GM12878 (cell line): ENCODE data around the gene SLCO3A1. TPM values are rescaled to one million over a fixed set of nuclear protein-coding genes. Genes with fewer than 3 reads are reported as not detected.

Experiments
- ATAC-seq: fragments of 200-7000 bp; cut with Tn5 transposase; 3 replicates; pipeline ENCODE4 v1.9.1; 2020; ENCODE audit warnings: mild to moderate bottlenecking, moderate library complexity
- BruUV-seq: library from RNA; stranded (reverse); fragments of 400-500 nt; replicated peaks from 2 replicates; lab custom pipeline; 2021; lab: Mats Ljungman, UMichigan
- CTCF ChIA-PET: fragments of 300-600 bp; sonication (Branson Sonifier 250); formaldehyde crosslinking; extraction: SDS; loops from one replicate; lab custom pipeline; 2021; ENCODE audit warnings: inconsistent platforms; lab: Yijun Ruan, JAX
- POLR2A ChIA-PET: fragments of 350-600 bp; formaldehyde crosslinking; extraction: SDS; loops from one replicate; lab custom pipeline; 2021; ENCODE audit warnings: inconsistent platforms; lab: Charles Lee
- RAD21 ChIA-PET: fragments of 300-600 bp; sonication (Branson Sonifier 250); formaldehyde crosslinking; loops from one replicate; lab custom pipeline; 2023; ENCODE audit warnings: antibody characterized with exemption; ENCODE audit not compliant: unreplicated experiment; lab: Charles Lee
- SMC1A ChIA-PET: fragments of 300-600 bp; sonication (Branson Sonifier 250); formaldehyde crosslinking; loops from one replicate; lab custom pipeline; 2023; ENCODE audit not compliant: unreplicated experiment, uncharacterized antibody; lab: Charles Lee
- DNase-seq: peaks from one replicate; pipeline ENCODE4 v3.0.0-alpha.2; 2011; ENCODE audit warnings: low read depth, low spot score
- FAIRE-seq: peaks from 3 replicates; lab custom pipeline; 2011; peaks lifted over from hg19 to GRCh38; lab: Jason Lieb, UNC
- H2AFZ ChIP-seq: 2 replicates; pipeline ENCODE4 v1.6.0; 2011; ENCODE audit warnings: low read depth, low read length, control low read depth; ENCODE audit not compliant: control insufficient read depth
- H3K27ac ChIP-seq: 2 replicates; pipeline ENCODE4 v1.5.1; 2011; ENCODE audit warnings: control low read depth; ENCODE audit not compliant: control insufficient read depth, insufficient read depth
- H3K27me3 ChIP-seq, 2 experiments: replicated peaks in 1 of 2; 2 replicates each; pipeline versions ENCODE4 v1.6.0 to v1.6.1; 2011; ENCODE audit warnings: low read length in 1 of 2; ENCODE audit not compliant: control insufficient read depth in 2 of 2, insufficient read depth in 2 of 2
- H3K36me3 ChIP-seq, 2 experiments: 2 replicates each; pipeline ENCODE4 v1.5.1; 2011; ENCODE audit warnings: low read length in 1 of 2; ENCODE audit not compliant: control insufficient read depth in 2 of 2, insufficient read depth in 2 of 2
- H3K4me1 ChIP-seq: 2 replicates; pipeline ENCODE4 v1.6.1; 2011; ENCODE audit warnings: mild to moderate bottlenecking, low read length, moderate library complexity, mixed read lengths; ENCODE audit not compliant: control insufficient read depth, insufficient read depth
- H3K4me2 ChIP-seq: 2 replicates; pipeline ENCODE4 v1.6.0; 2011; ENCODE audit warnings: control low read depth; ENCODE audit not compliant: control insufficient read depth, insufficient read depth
- H3K4me3 ChIP-seq: fragments of 200-600 bp; sonication (generic); 2 replicates; pipeline ENCODE4 v1.5.1; 2016
- H3K79me2 ChIP-seq: 2 replicates; pipeline ENCODE4 v1.6.0; 2011; ENCODE audit warnings: low read length; ENCODE audit not compliant: control insufficient read depth, insufficient read depth
- H3K9ac ChIP-seq: 2 replicates; pipeline ENCODE4 v1.8.0; 2011; ENCODE audit warnings: low read length, control low read depth, mixed read lengths; ENCODE audit not compliant: control insufficient read depth, insufficient read depth
- H3K9me3 ChIP-seq: replicated peaks from 3 replicates; pipeline ENCODE4 v1.5.1; 2011; ENCODE audit warnings: mild to moderate bottlenecking, low read length; ENCODE audit not compliant: control insufficient read depth, insufficient read depth
- H4K20me1 ChIP-seq: 2 replicates; pipeline ENCODE4 v1.6.0; 2011; ENCODE audit not compliant: control insufficient read depth, insufficient read depth
- ATF7 ChIP-seq: fragments of 450-650 bp; IDR thresholded peaks from 2 replicates; pipeline ENCODE4 v1.6.1; 2016; ENCODE audit warnings: low read depth, mild to moderate bottlenecking
- BCL11A ChIP-seq: IDR thresholded peaks from 2 replicates; pipeline ENCODE4 v1.6.1; 2011; ENCODE audit warnings: low read depth, low read length
- BRCA1 ChIP-seq: IDR thresholded peaks from 2 replicates; pipeline ENCODE4 v1.6.1; 2011; ENCODE audit warnings: low read depth, low read length, improper control_type of control experiment
- FOXM1 ChIP-seq: IDR thresholded peaks from 2 replicates; pipeline ENCODE4 v1.6.1; 2012; ENCODE audit warnings: low read depth, mild to moderate bottlenecking, inconsistent platforms, low read length, moderate library complexity
- HDGF ChIP-seq: fragments of 450-650 bp; IDR thresholded peaks from 2 replicates; pipeline ENCODE4 v1.6.1; 2016; ENCODE audit warnings: antibody characterized with exemption
- JUNB ChIP-seq: IDR thresholded peaks from 2 replicates; pipeline ENCODE4 v1.6.1; 2016; ENCODE audit warnings: antibody characterized with exemption, mild to moderate bottlenecking
- KAT2A ChIP-seq: conservative IDR thresholded peaks from 2 replicates; pipeline ENCODE4 v1.6.1; 2011; ENCODE audit warnings: low read depth, low read length; ENCODE audit not compliant: control insufficient read depth
- MXI1 ChIP-seq: fragments of 150-350 bp; IDR thresholded peaks from 2 replicates; pipeline ENCODE4 v1.6.1; 2011; ENCODE audit warnings: low read depth, mild to moderate bottlenecking, inconsistent platforms, low read length, improper control_type of control experiment
- NKRF ChIP-seq: fragments of 450-650 bp; conservative IDR thresholded peaks from 2 replicates; pipeline ENCODE4 v1.6.1; 2017; ENCODE audit warnings: mild to moderate bottlenecking, moderate library complexity
- NRF1 ChIP-seq: conservative IDR thresholded peaks from 2 replicates; pipeline ENCODE4 v1.6.1; 2011; ENCODE audit warnings: mild to moderate bottlenecking, low read depth, low read length, improper control_type of control experiment
- RCOR1 ChIP-seq: conservative IDR thresholded peaks from 2 replicates; pipeline ENCODE4 v1.6.1; 2012; ENCODE audit warnings: low read depth, low read length, improper control_type of control experiment
- SMARCA5 ChIP-seq: fragments of 450-650 bp; IDR thresholded peaks from 2 replicates; pipeline ENCODE4 v1.6.1; 2017; ENCODE audit warnings: mild to moderate bottlenecking
- TBL1XR1 ChIP-seq: IDR thresholded peaks from 2 replicates; pipeline ENCODE4 v1.6.1; 2012; ENCODE audit warnings: low read depth, low read length, improper control_type of control experiment
- ZBED1 ChIP-seq: IDR thresholded peaks from 2 replicates; pipeline ENCODE4 v1.6.1; 2016; ENCODE audit warnings: borderline replicate concordance
- ZNF207 ChIP-seq: fragments of 450-650 bp; IDR thresholded peaks from 2 replicates; pipeline ENCODE4 v1.6.1; 2014; ENCODE audit warnings: antibody characterized with exemption, mild to moderate bottlenecking, borderline replicate concordance
- WGBS: methylation state at CpG from one replicate; pipeline ENCODE4 v1.1.6; 2016; ENCODE audit warnings: low lambda C conversion rate; ENCODE audit not compliant: insufficient replicate concordance, insufficient coverage; ENCODE audit errors: missing lambda C conversion rate; 5-methylcytosine and 5-hydroxymethylcytosine counted together
- in situ Hi-C: fragments of 300-500 bp; cut with MboI; formaldehyde crosslinking; loops from 9 replicates; pipeline ENCODE4 v1.14.3; 2018; ENCODE audit warnings: mixed read lengths
- intact Hi-C: fragments of 100-400 bp; cut with micrococcal nuclease; formaldehyde crosslinking; loops from one replicate; pipeline ENCODE4 v1.14.2; 2022; ENCODE audit not compliant: unreplicated experiment
- polyA plus RNA-seq, 11 experiments: library from polyadenylated mRNA; depleted of rRNA in 4 of 11; unstranded in 6 of 11; stranded (reverse) in 5 of 11; fragments of >200 nt; fragmentation: Nextera tagmentation in 4 of 11; fragmentation: Illumina TruSeq in 1 of 11; extraction: Ambion mirVana in 4 of 11; extraction: Trizol in 1 of 11; gene quantifications; 1 replicate in 1 of 11; 2 replicates in 10 of 11; pipeline versions ENCODE4 v1.2.1 to v1.2.3, GENCODE V29; 2011 to 2016; ENCODE audit warnings: inconsistent platforms in 2 of 11, missing spikeins in 2 of 11, low read depth in 1 of 11
- total RNA-seq, 4 experiments: library from RNA; depleted of rRNA in 3 of 4; stranded (reverse); fragments of >200 nt in 3 of 4; fragmentation: Illumina TruSeq in 1 of 4; extraction: Trizol in 1 of 4; gene quantifications; 2 replicates each; pipeline versions ENCODE4 v1.2.1 to v1.2.3, GENCODE V29; 2013 to 2021
- TF ChIP-seq, protein P1 (sequence below): fragments of 450-650 bp; formaldehyde crosslinking; IDR thresholded peaks from 2 replicates; pipeline ENCODE4 v1.4.0; 2022; ENCODE audit warnings: mild to moderate bottlenecking, moderate library complexity
- TF ChIP-seq, protein P2 (sequence below): fragments of 450-650 bp; IDR thresholded peaks from 2 replicates; pipeline ENCODE4 v1.6.1; 2016; ENCODE audit warnings: mild to moderate bottlenecking

Gene SLCO3A1
- total and polyA plus RNA-seq, 10 of the 15 experiments (the other 5 are each of a cell fraction or from before 2014, with no cell fraction given) = 0.05 to 5.9 (median 0.31) TPM

DNA sequence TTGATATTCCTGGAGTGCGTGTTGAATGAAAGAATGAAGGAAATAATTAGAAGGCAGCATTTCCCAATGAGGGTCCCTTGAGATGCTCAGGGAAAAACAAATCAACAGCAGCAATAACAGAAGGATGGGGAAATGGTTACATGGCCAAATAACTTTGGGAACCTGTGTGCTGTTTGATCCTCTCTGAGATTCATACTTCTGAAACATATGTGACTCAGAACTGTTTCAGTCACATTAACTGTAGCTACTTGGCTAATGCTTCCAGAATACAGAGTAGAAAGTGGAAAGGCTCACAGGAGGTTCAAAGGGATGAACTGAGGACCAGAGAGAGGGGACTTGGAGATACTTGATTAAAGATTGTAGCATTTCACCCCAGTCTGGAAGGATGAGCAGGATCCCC, 258.2 kb downstream of the SLCO3A1 start:
- in situ Hi-C loops (no loop called here), intact Hi-C loops (no loop called here)
- DNase-seq = no peak
- RAD21 ChIA-PET = no interaction called here
- CTCF ChIA-PET = interaction anchor here (1.6 kb wide), 1 partner anchor 13 kb away, joined by 5 read pairs; no protein-coding TSS in a partner anchor
- H3K36me3 ChIP-seq = no peaks in the 10 kb centered on the region; a peak in 1 of 4 replicates
- POLR2A ChIA-PET = interaction anchor here (0.5 kb wide), 1 partner anchor 19 kb away, joined by 3 read pairs; no protein-coding TSS in a partner anchor
- no peak overlapping the region for H3K9ac ChIP-seq
- H3K9me3 ChIP-seq = no peaks in the 10 kb centered on the region
- H3K79me2 ChIP-seq = no peaks in the 10 kb centered on the region
- H3K27ac ChIP-seq = no peak overlapping the region
- H4K20me1 ChIP-seq = no peaks in the 10 kb centered on the region
- WGBS = 18% methylated on average over 1 of the region's 1 CpG
- SMC1A ChIA-PET = no interaction called here
- no peaks in the 10 kb centered on the region; a peak in 1 of 4 replicates for H3K27me3 ChIP-seq
- H3K4me1 ChIP-seq = no peaks in the 10 kb centered on the region
- no peak overlapping the region for H2AFZ ChIP-seq
- no peak for ATAC-seq
- no peak overlapping the region for H3K4me2 ChIP-seq
- BruUV-seq = no TSS peak
- H3K4me3 ChIP-seq = no peak overlapping the region
- FAIRE-seq = no peak
- TF ChIP-seq BCL11A (no peak), JUNB (no peak), RCOR1 (no peak), KAT2A (no peak), ATF7 (no peak), TBL1XR1 (no peak), ZNF207 (no peak), ZBED1 (no peak), NKRF (no peak), HDGF (no peak), SMARCA5 (no peak), FOXM1 (no peak), MXI1 (no peak), BRCA1 (no peak), NRF1 (no peak)
- TF ChIP-seq, protein P1, sequence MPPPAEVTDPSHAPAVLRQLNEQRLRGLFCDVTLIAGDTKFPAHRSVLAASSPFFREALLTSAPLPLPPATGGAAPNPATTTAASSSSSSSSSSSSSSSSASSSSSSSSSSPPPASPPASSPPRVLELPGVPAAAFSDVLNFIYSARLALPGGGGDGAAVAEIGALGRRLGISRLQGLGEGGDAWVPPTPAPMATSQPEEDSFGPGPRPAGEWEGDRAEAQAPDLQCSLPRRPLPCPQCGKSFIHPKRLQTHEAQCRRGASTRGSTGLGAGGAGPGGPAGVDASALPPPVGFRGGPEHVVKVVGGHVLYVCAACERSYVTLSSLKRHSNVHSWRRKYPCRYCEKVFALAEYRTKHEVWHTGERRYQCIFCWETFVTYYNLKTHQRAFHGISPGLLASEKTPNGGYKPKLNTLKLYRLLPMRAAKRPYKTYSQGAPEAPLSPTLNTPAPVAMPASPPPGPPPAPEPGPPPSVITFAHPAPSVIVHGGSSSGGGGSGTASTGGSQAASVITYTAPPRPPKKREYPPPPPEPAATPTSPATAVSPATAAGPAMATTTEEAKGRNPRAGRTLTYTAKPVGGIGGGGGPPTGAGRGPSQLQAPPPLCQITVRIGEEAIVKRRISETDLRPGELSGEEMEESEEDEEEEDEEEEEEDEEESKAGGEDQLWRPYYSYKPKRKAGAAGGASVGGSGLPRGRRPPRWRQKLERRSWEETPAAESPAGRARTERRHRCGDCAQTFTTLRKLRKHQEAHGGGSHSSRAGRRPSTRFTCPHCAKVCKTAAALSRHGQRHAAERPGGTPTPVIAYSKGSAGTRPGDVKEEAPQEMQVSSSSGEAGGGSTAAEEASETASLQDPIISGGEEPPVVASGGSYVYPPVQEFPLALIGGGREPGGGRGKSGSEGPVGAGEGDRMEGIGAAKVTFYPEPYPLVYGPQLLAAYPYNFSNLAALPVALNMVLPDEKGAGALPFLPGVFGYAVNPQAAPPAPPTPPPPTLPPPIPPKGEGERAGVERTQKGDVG (CRISPR knock-in tag) = no peak
- TF ChIP-seq, protein P2, sequence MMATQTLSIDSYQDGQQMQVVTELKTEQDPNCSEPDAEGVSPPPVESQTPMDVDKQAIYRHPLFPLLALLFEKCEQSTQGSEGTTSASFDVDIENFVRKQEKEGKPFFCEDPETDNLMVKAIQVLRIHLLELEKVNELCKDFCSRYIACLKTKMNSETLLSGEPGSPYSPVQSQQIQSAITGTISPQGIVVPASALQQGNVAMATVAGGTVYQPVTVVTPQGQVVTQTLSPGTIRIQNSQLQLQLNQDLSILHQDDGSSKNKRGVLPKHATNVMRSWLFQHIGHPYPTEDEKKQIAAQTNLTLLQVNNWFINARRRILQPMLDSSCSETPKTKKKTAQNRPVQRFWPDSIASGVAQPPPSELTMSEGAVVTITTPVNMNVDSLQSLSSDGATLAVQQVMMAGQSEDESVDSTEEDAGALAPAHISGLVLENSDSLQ = no peak
